ENCODE data around the gene ABCA9.

ABCA9 gene

DNA sequence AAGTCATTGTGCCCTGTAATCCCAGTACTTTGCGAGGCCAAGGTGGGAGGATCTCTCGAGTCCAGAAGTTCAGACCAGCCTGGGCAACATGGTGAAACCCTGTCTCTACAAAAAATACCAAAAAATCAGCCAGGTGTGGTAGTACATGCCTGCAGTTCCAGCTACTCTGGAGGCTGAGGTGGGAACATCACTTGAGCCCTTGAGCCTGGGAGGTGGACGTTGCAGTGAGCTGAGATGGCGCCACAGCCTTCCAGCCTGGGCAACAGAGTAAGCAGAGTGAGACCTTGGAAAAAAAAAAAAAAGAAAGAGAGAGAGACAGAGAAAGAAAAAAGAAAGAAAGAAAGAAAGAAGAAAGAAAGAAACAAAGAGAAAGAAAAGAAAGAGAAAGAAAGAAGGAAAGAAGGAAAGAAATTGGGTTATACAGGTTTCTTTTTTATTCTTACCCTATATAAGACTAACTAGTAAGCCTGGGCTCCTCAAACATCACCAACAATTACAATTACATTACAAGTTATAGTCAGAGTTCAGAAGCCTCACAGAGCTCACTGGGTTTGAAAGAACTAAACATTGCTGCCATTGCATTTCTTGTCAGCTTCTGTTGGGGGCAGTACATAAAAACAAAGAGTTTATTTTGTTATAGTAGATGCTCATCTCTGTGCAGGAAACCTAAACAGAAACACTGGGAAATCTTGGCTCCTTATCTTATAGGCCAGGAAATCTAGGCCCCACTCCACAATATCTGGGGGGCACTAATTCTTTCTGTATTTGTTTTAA, 6.7 kb upstream of the ABCA9 start:
- no peak for DNase-seq

DNA sequence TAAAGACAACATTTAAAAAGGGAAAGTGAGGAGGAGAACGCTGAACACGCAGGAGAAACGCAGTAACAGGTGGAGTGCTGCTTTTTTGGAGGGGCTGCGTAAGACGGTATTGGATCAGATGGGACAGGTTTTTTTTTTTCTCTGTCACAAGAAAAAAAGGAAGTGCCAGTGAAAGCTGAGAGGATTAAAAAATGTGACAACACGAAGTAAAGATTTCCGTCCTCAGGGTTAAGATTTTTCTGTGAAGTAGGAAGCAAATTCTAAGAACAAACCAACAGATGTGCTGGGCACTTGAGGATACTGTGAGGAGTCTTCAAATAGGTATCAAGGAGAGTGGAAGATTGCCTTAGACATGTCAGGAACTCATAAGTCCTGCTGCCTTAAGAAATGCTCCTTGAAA, 5.8 kb upstream of the ABCA9 start:
- DNase-seq = no peak

DNA sequence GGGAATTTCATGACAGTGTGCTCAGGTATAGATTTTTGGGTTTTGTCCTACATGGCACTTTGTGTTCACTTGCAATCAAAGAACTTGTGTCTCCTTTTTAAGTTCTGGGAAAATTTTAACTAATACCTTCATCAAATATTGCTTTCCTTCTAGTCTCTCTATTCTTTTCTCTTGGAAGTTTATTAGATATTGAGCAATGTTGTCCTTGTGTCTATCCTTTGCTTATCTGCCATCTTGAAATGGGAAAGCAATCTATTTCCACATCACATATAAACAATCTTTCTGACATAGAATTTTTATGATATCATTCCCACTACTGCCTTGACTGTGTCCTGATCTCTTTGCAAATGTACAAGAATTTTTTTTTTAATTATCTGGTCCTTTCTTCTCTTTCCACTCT, 4.4 kb upstream of the ABCA9 start:
- DNase-seq = no peak

DNA sequence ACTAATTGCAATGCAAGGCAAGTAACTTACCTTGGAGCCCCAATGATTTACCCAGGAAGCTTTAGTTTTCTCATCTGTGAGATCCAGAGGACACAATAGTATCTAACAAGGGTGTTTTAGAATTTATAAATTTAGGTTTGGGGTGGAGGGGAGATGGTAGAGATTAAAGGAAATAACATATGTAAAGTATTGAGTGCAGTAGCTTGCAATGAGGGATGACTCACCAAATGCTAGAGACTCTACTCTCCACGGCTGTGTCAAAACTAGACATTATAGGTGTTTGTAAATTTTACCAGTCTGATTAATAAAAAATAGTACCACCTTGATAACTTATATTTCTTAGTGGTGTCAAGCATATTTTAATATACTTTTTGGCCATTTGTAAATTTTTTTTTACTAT, 3.7 kb upstream of the ABCA9 start:
- no peak for DNase-seq

DNA sequence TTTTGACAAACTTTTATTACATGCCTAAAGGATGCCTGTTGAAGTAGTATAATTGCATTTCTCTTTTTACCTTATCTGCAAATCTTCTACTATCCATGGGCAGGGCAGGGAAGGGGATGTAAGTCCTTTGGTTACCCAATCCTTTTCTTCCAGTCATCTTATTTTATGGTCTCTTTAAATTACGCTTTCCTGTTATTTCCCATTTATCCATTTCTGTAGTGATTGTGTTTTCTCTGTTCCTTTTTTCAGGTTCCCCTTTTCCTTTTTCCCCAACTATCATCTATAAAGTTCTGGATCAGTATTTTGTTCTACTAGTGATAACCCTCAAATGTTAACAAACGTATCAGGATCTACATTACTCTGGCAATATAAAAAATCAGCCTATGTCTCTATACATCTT, 3.3 kb upstream of the ABCA9 start:
- no peak for DNase-seq

DNA sequence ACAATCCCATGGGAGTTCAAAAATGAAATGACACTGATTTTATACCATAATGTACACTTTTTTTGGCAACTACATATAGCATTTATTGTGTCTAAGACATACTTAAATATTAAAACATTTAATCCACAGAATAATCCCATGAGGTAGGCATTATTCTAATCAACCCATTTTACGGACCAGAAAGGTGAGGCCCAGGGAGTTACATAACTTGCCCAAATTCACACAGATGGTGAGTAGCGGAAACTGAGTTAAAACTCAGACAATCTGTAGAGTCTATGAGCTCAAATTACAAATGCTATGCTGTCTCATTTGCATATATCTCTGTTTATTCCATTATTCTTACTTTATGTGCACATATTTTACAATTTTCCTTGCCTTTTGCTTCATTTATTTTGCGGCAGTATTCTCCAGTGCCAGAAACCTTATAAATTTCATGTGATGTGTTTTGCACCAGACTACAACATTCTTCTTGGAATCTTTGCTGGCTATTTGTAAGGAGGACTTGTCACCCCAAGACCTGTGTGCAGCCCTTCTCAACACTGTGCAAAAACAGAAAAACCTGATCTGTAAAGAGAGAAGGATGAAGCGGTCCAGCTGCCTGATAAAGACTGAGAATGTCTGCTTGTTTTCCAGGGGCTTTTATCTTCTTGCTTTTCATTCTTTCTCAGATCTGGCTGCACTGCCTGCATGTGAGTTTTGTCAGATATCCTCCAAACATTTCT, 2.3 kb upstream of the ABCA9 start:
- DNase-seq = no peak

DNA sequence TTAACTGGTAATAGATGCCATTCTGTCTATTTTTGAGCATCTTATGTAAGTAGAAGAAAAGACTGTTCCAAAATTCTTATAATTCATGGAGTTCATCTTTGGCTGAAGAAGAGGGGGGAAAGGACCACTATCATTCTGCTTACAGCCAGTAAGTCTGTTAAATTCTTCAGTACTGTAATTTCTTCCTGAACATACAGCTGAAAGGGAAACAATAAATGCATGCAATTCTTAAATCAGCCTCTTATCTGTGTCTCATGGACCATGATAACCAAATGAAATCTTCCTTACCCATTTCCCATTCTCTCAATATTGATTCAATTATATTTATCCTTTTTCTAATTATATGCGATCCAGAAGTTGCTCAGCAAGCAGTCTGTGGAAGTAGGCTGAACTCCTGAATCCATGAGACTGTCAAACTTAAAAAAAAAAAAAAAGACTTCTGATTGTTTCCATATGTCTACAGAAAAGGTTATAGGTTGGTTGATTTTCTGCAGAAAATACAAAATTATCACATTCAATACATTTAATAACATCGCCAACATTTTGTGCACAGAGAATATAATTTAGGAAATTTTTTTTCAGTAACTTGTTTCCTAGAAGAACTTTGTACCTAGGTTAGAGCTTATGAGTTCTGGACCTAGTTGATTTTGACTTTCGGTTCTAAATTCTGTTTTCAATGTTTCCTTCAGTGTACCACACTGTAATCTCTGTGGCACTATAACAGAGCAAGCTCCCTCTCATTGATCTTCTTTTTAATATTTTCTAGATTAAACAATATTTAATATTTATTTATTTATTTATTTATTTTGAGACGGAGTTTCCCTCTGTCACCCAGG, 1.2 kb upstream of the ABCA9 start:
- no peak for DNase-seq

DNA sequence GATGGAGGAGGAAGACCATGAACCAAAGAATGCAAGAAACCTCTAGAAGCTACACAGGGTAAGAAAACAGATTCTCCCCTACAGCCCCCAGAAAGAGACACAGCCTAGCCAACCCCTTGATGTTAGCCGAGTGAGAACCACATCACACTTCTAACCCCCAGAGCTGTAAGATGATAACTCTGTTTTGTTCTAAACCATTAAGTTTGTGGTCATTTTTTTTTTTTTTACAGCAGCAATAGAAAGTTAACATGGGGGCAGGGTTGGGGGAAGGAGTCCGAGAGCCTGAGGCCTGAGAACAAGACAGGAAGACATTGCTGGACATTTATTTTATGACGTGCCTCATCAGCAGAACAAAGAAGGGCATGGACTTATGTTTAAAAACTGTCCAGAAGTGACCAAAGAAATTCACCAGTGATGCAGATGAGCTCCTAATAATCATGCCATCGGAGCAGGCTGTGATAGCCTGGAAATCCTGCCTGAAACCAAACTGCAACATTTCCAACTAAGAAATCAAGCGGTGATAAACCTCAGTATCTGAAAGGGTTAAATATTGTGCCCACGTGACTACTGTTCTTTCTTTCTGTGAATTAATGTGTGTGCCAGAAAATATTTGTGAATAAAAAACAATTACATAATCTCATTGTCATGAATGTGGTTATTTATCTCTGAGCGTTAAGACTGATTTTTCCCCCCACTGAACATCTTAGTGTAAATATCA, 1.1 kb downstream of the ABCA9 start:
- no peak for DNase-seq

DNA sequence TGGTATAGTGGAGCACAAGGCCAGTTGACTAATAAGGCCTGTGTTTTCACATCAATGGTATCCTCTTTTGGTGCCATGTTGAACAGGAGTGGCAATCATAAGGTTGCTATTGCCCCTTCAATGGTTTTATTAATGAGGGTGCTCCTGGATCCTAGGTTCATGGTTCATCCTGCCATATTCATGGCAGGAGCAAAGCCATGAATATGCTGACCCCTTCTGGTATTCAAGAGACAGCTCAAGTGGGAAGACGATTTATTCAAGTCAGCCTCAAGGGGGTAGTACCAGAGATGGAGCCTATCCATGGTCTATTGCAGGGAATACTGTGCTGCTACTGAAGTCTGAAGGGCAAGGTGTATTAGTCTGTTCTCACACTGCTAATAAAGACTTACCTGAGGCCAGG, 2.6 kb downstream of the ABCA9 start:
- DNase-seq = no peak

DNA sequence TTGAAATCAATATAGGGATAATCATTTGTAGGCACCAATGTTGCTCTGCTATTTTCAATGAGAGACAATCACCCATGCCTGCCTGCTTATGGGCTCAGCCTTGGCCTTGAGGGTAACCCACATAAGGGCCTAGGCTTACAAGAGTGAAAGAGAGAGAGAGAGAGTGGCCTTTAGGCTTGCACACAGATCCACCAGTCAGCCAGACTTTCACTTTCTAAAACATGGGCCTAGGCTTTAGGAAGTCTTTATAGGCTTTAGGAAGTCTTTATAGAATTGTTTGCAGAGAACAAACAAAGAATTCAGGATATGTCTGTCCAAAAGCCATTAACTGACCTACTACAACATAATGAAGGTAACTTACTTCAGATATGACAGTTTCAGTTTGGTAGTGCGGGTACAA, 3.4 kb downstream of the ABCA9 start:
- no peak for DNase-seq

DNA sequence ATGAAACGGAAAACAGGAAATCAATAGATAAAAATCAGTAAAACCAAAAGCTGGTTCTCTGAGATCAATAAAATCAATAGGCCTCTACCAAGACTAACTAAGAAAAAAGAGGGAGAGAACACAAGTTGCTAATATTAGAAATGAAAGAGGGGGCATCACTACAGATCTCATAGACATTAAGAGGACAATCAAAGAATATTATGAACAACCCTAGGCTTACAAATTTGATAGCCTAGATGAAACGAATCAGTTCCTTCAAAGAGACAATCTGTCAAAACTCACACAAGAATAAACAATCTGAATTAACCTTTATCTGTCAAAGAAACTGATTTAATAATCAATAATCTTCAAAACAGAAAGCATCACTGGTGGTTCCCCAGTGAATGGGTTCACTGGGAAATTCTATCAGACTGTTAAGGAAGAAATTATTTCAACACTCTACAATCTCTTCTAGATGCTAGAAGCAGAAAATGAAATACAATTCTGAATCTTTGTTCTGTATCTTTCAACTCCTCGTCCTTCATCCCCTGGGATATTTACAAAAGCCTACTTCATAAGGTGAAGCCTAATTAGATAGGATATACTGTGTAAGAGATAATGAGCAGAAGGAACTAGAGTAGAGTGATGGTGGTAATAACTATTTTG, 4.4 kb downstream of the ABCA9 start:
- DNase-seq = no peak

DNA sequence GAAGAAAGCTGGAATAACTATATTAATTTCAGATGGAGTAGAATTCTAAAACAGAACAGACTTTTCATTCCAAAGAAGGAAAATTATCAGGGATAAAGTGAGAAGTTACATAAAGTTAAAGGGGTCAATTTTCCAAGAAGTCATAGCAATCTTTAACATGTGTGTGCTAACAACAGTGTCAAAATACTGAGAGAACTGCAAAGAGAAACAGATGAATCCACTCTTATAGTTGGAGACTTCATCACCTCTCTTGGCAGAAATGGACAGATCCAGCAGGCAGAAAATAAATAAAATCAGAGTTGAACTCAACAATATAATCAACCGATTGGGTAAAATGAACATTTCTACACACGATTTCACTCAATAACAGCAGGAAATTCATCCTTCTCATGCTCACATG, 5.4 kb downstream of the ABCA9 start:
- DNase-seq = no peak

DNA sequence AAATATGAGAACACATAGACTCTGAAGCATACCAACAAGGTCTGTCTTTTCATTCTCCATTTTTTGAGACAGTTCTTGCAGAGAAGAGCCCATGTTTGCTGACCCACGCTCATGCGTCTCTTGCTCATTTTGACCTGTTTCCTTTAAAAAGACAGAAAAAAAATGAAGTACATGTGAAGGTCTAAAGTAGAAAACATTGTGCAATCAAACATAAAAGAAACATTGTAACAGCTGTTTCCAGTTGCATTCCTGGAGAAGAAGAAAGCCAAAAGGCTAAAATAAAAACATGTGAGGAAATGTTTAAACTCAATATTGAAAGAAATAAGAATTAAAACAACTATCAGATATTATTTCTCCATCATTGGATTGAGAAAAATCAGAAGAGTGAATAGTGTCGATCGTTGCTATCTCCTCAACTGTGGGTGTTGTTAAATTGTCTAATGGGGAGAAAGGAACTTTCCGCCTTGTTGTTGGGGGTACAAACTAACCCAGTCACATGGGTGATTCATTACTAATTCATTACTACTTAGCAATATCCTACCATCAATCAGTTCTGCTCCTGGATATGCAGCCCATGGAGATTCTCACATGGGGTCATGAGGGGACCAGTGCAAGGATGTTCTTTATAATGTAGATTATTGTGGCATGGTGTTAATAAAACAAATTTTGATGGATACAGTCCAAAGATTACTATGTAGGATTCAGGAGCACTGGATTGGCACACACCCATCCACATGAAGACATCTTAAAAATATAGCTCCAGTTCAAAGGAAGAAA, 9.5 kb downstream of the ABCA9 start:
- DNase-seq = no peak

DNA sequence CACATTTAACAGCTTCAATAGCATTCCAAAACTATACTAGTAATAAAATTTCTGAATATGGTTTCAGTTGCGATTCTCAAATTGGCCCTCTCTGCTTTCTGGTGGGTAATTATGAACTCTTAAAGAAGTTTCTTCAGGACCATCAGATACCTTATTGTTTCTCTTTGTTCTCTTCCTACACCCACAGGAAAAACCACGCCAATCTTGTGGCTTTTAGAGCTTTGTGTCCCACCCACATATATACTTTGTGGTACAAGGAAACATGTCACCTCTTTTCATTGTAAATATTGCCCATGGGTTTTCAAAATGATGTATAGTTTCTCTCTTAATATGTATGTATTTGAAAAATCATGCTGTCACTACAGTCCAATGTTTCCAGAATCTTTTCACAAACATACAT, 12.1 kb downstream of the ABCA9 start:
- DNase-seq = no peak

DNA sequence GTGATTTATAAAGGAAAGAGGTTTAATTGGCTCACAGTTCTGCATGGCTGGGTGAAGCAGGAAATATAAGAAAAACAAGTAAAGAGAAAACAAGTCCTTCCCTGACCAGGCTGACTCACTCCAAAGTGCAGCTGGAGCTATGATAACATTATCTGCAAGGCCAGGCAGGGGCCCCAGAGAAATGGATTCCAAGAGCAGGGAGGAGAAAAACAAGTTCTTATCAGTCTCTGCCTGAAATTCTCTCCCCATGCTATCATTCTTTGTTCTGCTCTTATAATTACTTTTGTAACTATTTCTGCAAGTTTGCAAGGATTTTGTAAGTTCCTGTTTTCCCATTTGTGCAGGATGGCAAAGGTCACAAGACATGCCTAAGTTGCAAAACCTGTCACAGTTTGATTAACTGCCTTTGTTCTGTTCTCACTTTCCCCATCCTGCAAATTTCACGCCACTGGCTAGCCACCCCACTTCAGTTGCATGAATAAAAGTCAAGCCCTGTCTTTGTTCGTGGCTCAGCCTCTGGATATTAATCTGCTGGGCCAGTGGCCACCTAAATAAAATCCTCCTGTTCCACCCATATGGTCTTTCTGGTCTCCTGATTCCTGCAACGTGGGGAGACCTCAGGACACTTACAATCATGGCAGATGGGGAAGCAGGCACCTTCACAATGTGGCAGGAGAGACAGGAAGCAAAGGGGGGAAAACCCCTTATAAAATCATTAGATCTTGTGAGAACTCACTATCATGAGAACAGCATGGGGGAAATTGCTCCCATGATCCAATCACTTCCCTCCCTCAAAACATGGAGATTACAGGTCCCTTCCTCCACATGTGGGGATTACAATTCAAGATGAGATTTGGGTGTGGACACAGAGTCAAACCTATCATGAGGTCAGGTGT, 13.1 kb downstream of the ABCA9 start:
- no peak for DNase-seq

DNA sequence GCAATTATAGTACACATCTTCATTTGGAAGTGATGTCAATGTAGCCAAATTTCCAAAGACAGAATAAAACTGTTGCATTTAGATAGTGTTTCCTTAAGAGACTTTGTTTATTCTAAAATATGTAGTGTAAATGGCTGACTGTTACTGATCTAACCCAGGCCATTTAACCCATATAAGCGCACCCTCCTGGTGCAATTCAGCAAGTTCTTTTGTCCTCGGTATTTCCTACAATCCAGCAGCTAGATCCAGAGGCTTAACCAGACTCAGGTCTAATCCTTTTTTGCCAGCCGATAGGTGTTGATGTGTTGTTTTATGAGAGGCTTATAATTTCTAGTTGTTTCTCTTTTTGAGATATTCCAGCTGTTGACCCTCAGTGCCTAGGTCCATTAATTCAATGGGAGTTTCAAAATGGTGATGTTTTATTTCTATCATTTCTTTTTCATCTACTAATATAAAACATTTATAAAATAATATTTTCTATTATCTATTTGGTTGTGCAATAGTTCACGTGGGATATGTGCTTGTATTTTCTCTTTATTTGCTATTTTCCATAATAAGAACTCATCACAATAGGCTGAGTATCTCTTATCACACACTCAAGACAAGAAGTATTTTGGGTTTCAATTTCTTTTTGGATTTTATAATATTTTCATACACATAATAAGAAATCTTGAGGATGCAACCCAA, 14.5 kb downstream of the ABCA9 start:
- DNase-seq = no peak

DNA sequence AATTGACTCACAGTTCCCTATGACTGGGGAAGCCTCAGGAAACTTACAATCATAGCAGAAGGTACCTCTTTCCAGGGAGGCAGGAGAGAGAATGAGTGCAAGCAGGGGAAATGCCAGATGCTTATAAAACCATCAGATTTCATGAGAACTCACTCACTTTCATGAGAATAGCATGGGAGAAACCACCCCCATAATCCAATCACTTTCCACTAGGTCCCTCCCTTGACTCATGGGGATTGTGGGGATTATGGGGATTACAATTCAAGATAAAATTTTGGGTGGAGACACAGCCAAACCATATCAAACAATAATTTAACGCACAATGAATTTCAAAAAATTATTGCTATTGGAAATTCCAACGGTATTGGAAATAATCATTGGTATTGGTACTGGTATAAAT, 15.1 kb downstream of the ABCA9 start:
- no peak for DNase-seq

DNA sequence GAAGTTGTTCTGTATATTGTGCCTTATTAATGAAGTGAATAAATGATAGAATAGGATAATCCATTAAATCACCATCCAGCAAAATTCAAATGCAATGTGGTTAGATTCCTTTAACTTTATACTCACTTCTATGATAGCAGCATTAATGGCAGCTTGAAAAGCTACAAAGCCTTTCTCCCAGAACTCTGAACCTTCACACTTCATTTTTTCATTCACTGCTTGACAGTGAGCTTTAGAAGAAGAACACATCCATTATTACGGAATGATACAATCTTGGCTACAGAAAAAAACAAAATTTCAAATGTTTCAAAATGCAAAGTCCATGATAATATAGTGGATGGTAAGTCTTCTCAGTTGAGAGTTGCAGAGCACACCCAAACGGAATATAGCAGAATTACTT, 16.4 kb downstream of the ABCA9 start:
- no peak for DNase-seq

DNA sequence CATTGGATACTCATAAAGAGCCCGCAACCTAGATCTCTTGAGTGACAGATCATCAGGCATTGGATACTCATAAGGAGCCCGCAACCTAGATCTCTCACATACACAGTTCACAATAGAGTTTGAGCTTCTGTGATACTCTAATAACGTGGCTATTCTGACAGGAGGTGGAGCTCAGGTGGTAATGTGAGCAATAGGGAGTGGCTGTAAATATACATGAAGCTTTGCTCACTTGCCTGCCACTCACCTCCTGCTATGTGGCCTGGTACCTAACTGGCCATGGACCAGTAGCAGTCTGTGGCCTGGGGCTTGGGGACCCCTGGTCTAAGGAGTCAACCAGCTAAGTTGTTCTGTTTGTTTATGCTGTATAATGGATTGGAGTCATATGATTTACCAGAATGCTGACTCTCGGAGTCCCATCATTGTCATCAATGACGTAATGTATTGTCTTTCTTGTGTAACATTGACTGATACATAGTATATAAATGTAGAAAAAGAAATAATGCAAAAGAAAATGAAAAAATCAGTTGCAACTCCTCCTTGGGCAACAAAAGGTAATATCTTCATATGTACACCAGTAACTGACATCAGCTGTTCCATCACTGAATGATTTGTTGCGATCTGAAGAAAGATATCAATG, 17.5 kb downstream of the ABCA9 start:
- no peak for DNase-seq

DNA sequence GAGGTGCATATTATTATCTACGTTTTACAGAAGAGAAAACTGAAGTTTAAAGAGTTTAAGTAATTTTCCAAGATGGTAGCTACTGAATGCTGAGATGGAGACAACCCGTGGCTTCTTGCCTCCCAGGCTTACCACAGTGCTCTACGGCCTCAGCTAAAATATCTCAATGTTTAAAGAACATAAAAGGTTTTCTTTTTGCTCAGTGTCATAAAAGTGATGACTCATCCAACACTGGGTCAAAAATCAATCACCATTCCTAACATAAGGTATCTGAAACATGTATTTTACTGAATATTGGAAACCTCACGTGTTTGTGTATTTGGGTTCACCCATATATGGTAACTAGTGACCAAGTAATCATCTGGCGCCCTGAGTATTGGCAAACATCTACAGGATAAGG, 18.4 kb downstream of the ABCA9 start:
- no peak for DNase-seq
